Measurements from ENCODE around the gene SLC4A4. TPM values are rescaled to one million over a fixed set of nuclear protein-coding genes. Genes with fewer than 3 reads are reported as not detected.

The SLC4A4 gene
- total RNA-seq, 1 donor from 2014 or later, result 13.9 TPM

- DNase-seq (ENCODE audit: low read depth), result no peak
Measured at GRCh38 chr4:71592793-71593192, 254.0 kb downstream of the SLC4A4 start.

- no peak for DNase-seq (ENCODE audit: low read depth)
Measured at GRCh38 chr4:71593311-71593710, 254.5 kb downstream of the SLC4A4 start.

- DNase-seq (ENCODE audit: low read depth), result peak; percentile 18
Measured at GRCh38 chr4:71595576-71596108, 256.8 kb downstream of the SLC4A4 start.

- no peak for DNase-seq (ENCODE audit: low read depth)
Measured at GRCh38 chr4:71599578-71599977, 260.8 kb downstream of the SLC4A4 start.

GRCh38 chr4:71602289-71602900 is 263.6 kb downstream of the SLC4A4 start:
- DNase-seq (ENCODE audit: low read depth), result no peak

- DNase-seq (ENCODE audit: low read depth), result no peak
Measured at GRCh38 chr4:71604785-71605184, 266.0 kb downstream of the SLC4A4 start.

GRCh38 chr4:71607109-71607508 is 268.3 kb downstream of the SLC4A4 start:
- no peak for DNase-seq (ENCODE audit: low read depth)

GRCh38 chr4:71607780-71608677 is 269.2 kb downstream of the SLC4A4 start:
- peak; percentile 5 for DNase-seq (ENCODE audit: low read depth)

- DNase-seq (ENCODE audit: low read depth), result no peak
Measured at GRCh38 chr4:71608678-71609071, 269.9 kb downstream of the SLC4A4 start.

GRCh38 chr4:71609167-71609566 is 270.3 kb downstream of the SLC4A4 start:
- no peak for DNase-seq (ENCODE audit: low read depth)

- DNase-seq (ENCODE audit: low read depth), result no peak
Measured at GRCh38 chr4:71609651-71610050, 270.8 kb downstream of the SLC4A4 start.

- DNase-seq (ENCODE audit: low read depth), result no peak
Measured at GRCh38 chr4:71614621-71615020, 275.8 kb downstream of the SLC4A4 start.

GRCh38 chr4:71616168-71616811 is 277.5 kb downstream of the SLC4A4 start:
- DNase-seq (ENCODE audit: low read depth), result no peak
